Smooth muscle cell (in vitro differentiated cells): ENCODE results near the gene DDX25. TPM values are rescaled to one million over a fixed set of nuclear protein-coding genes. Genes with fewer than 3 reads are reported as not detected.

Experiments
- DNase-seq: peaks from one replicate; lab custom pipeline; 2025; ENCODE audit not compliant: unreplicated experiment; lab: John Stamatoyannopoulos, UW
- H2AFZ ChIP-seq: fragments of 200-600 bp; sonication (generic); 2 replicates; pipeline ENCODE4 v1.6.0; 2016; ENCODE audit warnings: antibody characterized with exemption, low read depth, mild to moderate bottlenecking
- H3F3A ChIP-seq: fragments of 200-600 bp; sonication (generic); 2 replicates; pipeline ENCODE4 v1.6.0; 2017; ENCODE audit warnings: antibody characterized with exemption, low read depth
- H3K27ac ChIP-seq: fragments of 200-600 bp; sonication (generic); 2 replicates; pipeline ENCODE4 v1.5.1; 2016; ENCODE audit warnings: low read depth, mild to moderate bottlenecking
- H3K27me3 ChIP-seq: fragments of 200-600 bp; sonication (generic); 2 replicates; pipeline ENCODE4 v1.6.1; 2016; ENCODE audit warnings: low read depth, mild to moderate bottlenecking
- H3K36me3 ChIP-seq: fragments of 200-600 bp; sonication (generic); 2 replicates; pipeline ENCODE4 v1.5.1; 2016; ENCODE audit warnings: low read depth
- H3K4me1 ChIP-seq: fragments of 200-600 bp; sonication (generic); 2 replicates; pipeline ENCODE4 v1.5.1; 2016; ENCODE audit warnings: low read depth
- H3K4me2 ChIP-seq: fragments of 200-600 bp; sonication (generic); 2 replicates; pipeline ENCODE4 v1.6.0; 2016; ENCODE audit warnings: mild to moderate bottlenecking
- H3K4me3 ChIP-seq: fragments of 200-600 bp; sonication (generic); 2 replicates; pipeline ENCODE4 v1.5.1; 2016; ENCODE audit warnings: mild to moderate bottlenecking
- H3K79me2 ChIP-seq: fragments of 200-600 bp; sonication (generic); 2 replicates; pipeline ENCODE4 v1.6.0; 2016; ENCODE audit warnings: low read depth, mild to moderate bottlenecking
- H3K9ac ChIP-seq: fragments of 200-600 bp; sonication (generic); 2 replicates; pipeline ENCODE4 v1.6.0; 2016; ENCODE audit warnings: low read depth
- H3K9me3 ChIP-seq: fragments of 200-600 bp; sonication (generic); replicated peaks from 2 replicates; pipeline ENCODE4 v1.5.1; 2016; ENCODE audit warnings: low read depth
- H4K20me1 ChIP-seq: fragments of 200-600 bp; sonication (generic); 2 replicates; pipeline ENCODE4 v1.6.0; 2016; ENCODE audit warnings: low read depth
- WGBS: methylation state at CpG from one replicate; pipeline ENCODE4 v1.1.7; 2016; ENCODE audit warnings: low lambda C conversion rate; 5-methylcytosine and 5-hydroxymethylcytosine counted together
- polyA plus RNA-seq: library from polyadenylated mRNA; unstranded; fragments of >200 nt; fragmentation: Nextera tagmentation; extraction: Ambion mirVana; gene quantifications from 2 replicates; pipeline ENCODE4 v1.2.1, GENCODE V29; 2016
- total RNA-seq: library from RNA; depleted of rRNA; stranded (reverse); fragments of >200 nt; gene quantifications from 2 replicates; pipeline ENCODE4 v1.2.3, GENCODE V29; 2014
- TF ChIP-seq, protein P1 (sequence below): fragments of 200-600 bp; sonication (generic); IDR thresholded peaks from 2 replicates; pipeline ENCODE4 v1.5.1; 2017; ENCODE audit warnings: borderline replicate concordance, mild to moderate bottlenecking, antibody characterized with exemption; ENCODE audit not compliant: insufficient read depth, poor library complexity, severe bottlenecking

The DDX25 gene
- total and polyA plus RNA-seq, 2 experiments from 2014 or later: 0.09 TPM; not detected in 1

DNA sequence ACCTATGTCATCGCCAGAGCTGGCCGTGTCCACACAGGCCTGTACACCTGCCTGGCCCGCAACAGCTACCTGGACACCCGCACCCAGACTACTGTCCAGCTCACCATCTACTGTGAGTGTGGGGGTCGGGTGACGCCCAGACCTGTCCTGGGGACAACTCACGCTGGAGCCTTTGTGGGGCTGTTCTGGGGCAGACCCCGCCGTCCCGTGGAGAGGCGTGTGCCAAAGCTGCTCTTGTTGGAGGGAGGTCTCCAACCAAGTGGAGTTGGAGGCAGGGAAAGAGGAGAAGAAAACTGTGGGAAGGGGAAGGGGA is 45.8 kb downstream of the DDX25 start:
- H3K4me1 ChIP-seq: no peaks in the 10 kb centered on the region
- no peak overlapping the region for H3K9ac ChIP-seq
- TF ChIP-seq, protein P1, sequence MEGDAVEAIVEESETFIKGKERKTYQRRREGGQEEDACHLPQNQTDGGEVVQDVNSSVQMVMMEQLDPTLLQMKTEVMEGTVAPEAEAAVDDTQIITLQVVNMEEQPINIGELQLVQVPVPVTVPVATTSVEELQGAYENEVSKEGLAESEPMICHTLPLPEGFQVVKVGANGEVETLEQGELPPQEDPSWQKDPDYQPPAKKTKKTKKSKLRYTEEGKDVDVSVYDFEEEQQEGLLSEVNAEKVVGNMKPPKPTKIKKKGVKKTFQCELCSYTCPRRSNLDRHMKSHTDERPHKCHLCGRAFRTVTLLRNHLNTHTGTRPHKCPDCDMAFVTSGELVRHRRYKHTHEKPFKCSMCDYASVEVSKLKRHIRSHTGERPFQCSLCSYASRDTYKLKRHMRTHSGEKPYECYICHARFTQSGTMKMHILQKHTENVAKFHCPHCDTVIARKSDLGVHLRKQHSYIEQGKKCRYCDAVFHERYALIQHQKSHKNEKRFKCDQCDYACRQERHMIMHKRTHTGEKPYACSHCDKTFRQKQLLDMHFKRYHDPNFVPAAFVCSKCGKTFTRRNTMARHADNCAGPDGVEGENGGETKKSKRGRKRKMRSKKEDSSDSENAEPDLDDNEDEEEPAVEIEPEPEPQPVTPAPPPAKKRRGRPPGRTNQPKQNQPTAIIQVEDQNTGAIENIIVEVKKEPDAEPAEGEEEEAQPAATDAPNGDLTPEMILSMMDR: no peak
- H3K4me2 ChIP-seq: no peak overlapping the region
- H3K27me3 ChIP-seq: no peaks in the 10 kb centered on the region
- 94% methylated on average over 11 of the region's 11 CpGs for WGBS
- no peaks in the 10 kb centered on the region for H3K9me3 ChIP-seq
- H3F3A ChIP-seq: no peaks in the 10 kb centered on the region
- DNase-seq: no peak
- no peak overlapping the region for H3K4me3 ChIP-seq
- no peaks in the 10 kb centered on the region for H3K79me2 ChIP-seq
- H3K27ac ChIP-seq: no peak overlapping the region
- no peaks in the 10 kb centered on the region for H4K20me1 ChIP-seq
- no peak overlapping the region for H2AFZ ChIP-seq
- no peaks in the 10 kb centered on the region for H3K36me3 ChIP-seq

DNA sequence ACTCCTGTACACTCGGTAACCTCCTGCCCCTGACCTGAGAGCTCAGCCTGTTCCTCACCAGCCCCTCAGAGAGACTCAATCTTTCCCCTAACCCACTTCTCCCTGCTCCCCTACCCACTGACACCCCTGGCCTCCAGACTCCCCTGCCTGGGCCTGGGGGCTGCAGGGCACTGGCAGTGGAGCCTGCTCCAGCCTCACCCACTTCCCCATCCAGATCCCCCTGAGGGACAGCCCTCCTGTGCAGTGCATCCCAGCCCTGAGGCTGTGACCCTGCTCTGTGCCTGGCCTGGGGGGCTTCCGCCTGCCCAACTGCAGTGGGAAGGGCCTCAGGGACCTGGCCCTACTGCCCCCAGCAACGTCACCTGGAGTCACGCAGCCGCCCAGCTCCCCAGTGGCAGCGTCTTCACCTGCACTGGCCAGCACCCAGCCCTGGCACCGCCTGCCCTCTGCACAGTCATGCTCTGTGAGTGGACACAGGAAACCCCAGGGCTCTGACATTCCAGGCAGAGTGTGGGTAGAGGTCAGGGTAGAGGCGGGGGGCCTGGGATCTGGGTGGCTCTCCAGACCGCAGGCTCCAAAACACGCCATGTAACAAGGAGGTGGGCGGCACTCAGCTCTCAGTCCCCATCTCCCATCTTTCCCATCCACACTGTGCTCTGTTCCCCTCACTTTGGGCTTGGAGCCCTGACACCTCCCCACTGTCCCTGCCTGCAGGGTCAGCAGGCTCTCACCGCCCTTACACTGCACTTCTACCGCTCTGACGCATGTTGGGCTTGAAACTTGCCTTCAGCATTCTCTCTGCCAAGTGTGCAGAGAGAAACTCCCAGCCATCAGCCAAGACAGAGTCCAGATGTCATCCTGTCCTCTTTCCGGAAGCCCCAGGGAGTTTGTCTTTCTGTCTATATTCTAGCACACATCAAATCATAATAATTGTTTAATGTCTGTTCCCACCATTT is 46.7 kb downstream of the DDX25 start:
- Histone ChIP-seq H3K4me2 (no peak overlapping the region), H4K20me1 (no peaks in the 10 kb centered on the region), H2AFZ (no peak overlapping the region), H3K36me3 (no peaks in the 10 kb centered on the region), H3K4me3 (no peak overlapping the region), H3F3A (no peaks in the 10 kb centered on the region), H3K79me2 (no peaks in the 10 kb centered on the region), H3K4me1 (no peaks in the 10 kb centered on the region), H3K9me3 (no peaks in the 10 kb centered on the region), H3K9ac (no peak overlapping the region), H3K27ac (no peak overlapping the region), H3K27me3 (no peaks in the 10 kb centered on the region)
- TF ChIP-seq, protein P1: no peak
- no peak for DNase-seq
- WGBS: 89% methylated on average over 15 of the region's 15 CpGs

DNA sequence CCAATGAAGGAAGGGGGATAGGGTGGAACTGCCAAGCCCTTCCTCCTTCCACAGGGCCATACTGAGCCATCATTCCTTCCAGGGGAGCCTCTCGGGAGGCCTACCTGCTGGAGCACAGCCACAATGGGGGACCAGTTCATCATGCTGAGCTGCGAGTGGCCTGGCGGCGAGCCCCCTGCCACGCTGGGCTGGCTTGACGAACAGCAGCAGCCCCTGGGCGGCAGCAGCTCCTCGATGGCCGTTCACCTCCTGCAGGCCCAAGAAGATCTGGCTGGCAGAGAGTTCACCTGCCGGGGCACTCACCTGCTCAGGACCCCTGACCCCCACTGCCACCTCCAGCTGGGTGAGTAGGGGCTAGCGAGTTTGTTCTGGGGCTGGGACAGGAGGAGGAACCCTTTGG is 47.4 kb downstream of the DDX25 start:
- H3K27ac ChIP-seq: no peak overlapping the region
- no peak overlapping the region for H3K4me3 ChIP-seq
- no peaks in the 10 kb centered on the region for H3F3A ChIP-seq
- no peak overlapping the region for H3K9ac ChIP-seq
- no peaks in the 10 kb centered on the region for H3K36me3 ChIP-seq
- 82% methylated on average over 11 of the region's 11 CpGs for WGBS
- no peaks in the 10 kb centered on the region for H3K79me2 ChIP-seq
- no peaks in the 10 kb centered on the region for H4K20me1 ChIP-seq
- H3K9me3 ChIP-seq: no peaks in the 10 kb centered on the region
- H2AFZ ChIP-seq: no peak overlapping the region
- no peak overlapping the region for H3K4me2 ChIP-seq
- no peak for DNase-seq
- TF ChIP-seq, protein P1: no peak
- no peaks in the 10 kb centered on the region for H3K27me3 ChIP-seq
- no peaks in the 10 kb centered on the region for H3K4me1 ChIP-seq

DNA sequence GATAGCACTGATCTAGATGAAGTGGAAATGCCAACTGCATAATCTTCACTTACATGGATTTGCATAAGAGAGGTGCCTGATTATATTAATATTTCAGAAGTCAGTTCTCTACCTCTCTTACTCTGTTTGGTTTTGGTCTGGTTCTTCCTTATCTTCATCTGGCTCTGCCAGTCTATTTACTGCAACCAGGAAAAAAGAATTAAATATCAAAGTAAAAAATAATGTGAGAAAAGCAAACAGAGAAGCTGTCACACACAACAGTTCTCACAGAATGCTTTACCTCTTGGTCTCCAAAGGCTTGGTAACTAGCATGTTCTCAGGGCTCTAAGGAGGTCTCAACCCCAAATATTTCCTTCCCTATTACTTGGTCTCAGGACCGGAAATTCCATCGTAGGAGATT is 48.3 kb downstream of the DDX25 start:
- no peaks in the 10 kb centered on the region for H3K79me2 ChIP-seq
- TF ChIP-seq, protein P1: no peak
- no peak overlapping the region for H3K27ac ChIP-seq
- 98% methylated on average over 2 of the region's 2 CpGs for WGBS
- H3K4me2 ChIP-seq: no peak overlapping the region
- H3K9ac ChIP-seq: no peak overlapping the region
- no peak overlapping the region for H3K4me3 ChIP-seq
- no peak for DNase-seq
- H2AFZ ChIP-seq: no peak overlapping the region
- no peaks in the 10 kb centered on the region for H3K27me3 ChIP-seq
- H4K20me1 ChIP-seq: no peaks in the 10 kb centered on the region
- no peaks in the 10 kb centered on the region for H3K36me3 ChIP-seq
- H3K4me1 ChIP-seq: no peaks in the 10 kb centered on the region
- no peaks in the 10 kb centered on the region for H3K9me3 ChIP-seq
- no peaks in the 10 kb centered on the region for H3F3A ChIP-seq
